Mesenchymal stem cell (in vitro differentiated cells and primary cell): Measurements from ENCODE around the gene RPL37.

ENCODE experiments used
- DNase-seq: peaks from one replicate; pipeline ENCODE4 v3.0.0-alpha.2; 2013
- H2AFZ ChIP-seq: one replicate; pipeline ENCODE4 v1.6.1; 2013; ENCODE audit warnings: low read depth, mild to moderate bottlenecking, control low read depth, inconsistent platforms, low read length, moderate library complexity
- H2AK5ac ChIP-seq: 2 replicates; pipeline ENCODE4 v1.6.1; 2013; ENCODE audit warnings: low read length, moderate library complexity, mild to moderate bottlenecking, inconsistent platforms; ENCODE audit not compliant: severe bottlenecking
- H2BK120ac ChIP-seq: one replicate; pipeline ENCODE4 v1.6.1; 2013; ENCODE audit warnings: low read depth, mild to moderate bottlenecking, inconsistent platforms, low read length, moderate library complexity
- H2BK12ac ChIP-seq, 2 experiments: one replicate each; pipeline ENCODE4 v1.6.1; 2013; ENCODE audit warnings: inconsistent platforms in 2 of 2, low read length in 2 of 2, mild to moderate bottlenecking in 2 of 2, moderate library complexity in 2 of 2, control low read depth in 1 of 2
- H2BK15ac ChIP-seq: one replicate; pipeline ENCODE4 v1.6.1; 2013; ENCODE audit warnings: mild to moderate bottlenecking, low read depth, inconsistent platforms; ENCODE audit not compliant: poor library complexity, severe bottlenecking
- H2BK5ac ChIP-seq: 2 replicates; pipeline ENCODE4 v1.6.1; 2013; ENCODE audit warnings: low read depth, mild to moderate bottlenecking, low read length, control low read depth, inconsistent platforms; ENCODE audit not compliant: poor library complexity, severe bottlenecking
- H3K14ac ChIP-seq, 2 experiments: one replicate each; pipeline ENCODE4 v1.6.1; 2013; ENCODE audit warnings: inconsistent platforms in 2 of 2, low read length in 2 of 2, control low read depth in 1 of 2, mild to moderate bottlenecking in 1 of 2, moderate library complexity in 1 of 2
- H3K18ac ChIP-seq, 2 experiments: one replicate each; pipeline ENCODE4 v1.6.1; 2013; ENCODE audit warnings: inconsistent platforms in 2 of 2, low read length in 2 of 2, control low read depth in 1 of 2, low read depth in 1 of 2, mild to moderate bottlenecking in 1 of 2
- H3K23ac ChIP-seq, 2 experiments: one replicate each; pipeline ENCODE4 v1.6.1; 2013; ENCODE audit warnings: inconsistent platforms in 2 of 2, low read length in 2 of 2, mild to moderate bottlenecking in 2 of 2, moderate library complexity in 2 of 2, control low read depth in 1 of 2
- H3K27ac ChIP-seq: 2 replicates; pipeline ENCODE4 v1.5.1; 2013; ENCODE audit warnings: mild to moderate bottlenecking, moderate library complexity, low read length, control low read depth, inconsistent platforms; ENCODE audit not compliant: poor library complexity, severe bottlenecking
- H3K27me3 ChIP-seq, 2 experiments: 2 replicates each; pipeline versions ENCODE4 v1.6.1 to v1.7.0; 2013; ENCODE audit warnings: low read length in 2 of 2, mild to moderate bottlenecking in 2 of 2, moderate library complexity in 2 of 2, control low read depth in 1 of 2, inconsistent platforms in 1 of 2; ENCODE audit not compliant: control insufficient read depth in 1 of 2, insufficient read depth in 1 of 2
- H3K36me3 ChIP-seq, 2 experiments: 2 replicates each; pipeline versions ENCODE4 v1.6.1 to v1.7.0; 2013; ENCODE audit warnings: low read length in 2 of 2, control low read depth in 1 of 2, inconsistent platforms in 1 of 2, low read depth in 1 of 2, mild to moderate bottlenecking in 1 of 2; ENCODE audit not compliant: insufficient read depth in 2 of 2, control insufficient read depth in 1 of 2
- H3K4ac ChIP-seq, 2 experiments: one replicate each; pipeline ENCODE4 v1.6.1; 2013; ENCODE audit warnings: inconsistent platforms in 2 of 2, low read length in 2 of 2, mild to moderate bottlenecking in 2 of 2, moderate library complexity in 2 of 2, control low read depth in 1 of 2, low read depth in 1 of 2
- H3K4me1 ChIP-seq: 2 replicates; pipeline ENCODE4 v1.6.1; 2013; ENCODE audit warnings: low read depth, low read length, control low read depth; ENCODE audit not compliant: control insufficient read depth, insufficient read depth
- H3K4me2 ChIP-seq: 2 replicates; pipeline ENCODE4 v1.6.1; 2013; ENCODE audit warnings: low read length, mild to moderate bottlenecking, inconsistent platforms; ENCODE audit not compliant: poor library complexity, severe bottlenecking
- H3K4me3 ChIP-seq, 2 experiments: 2 replicates each; pipeline versions ENCODE4 v1.5.1 to v1.7.0; 2013; ENCODE audit warnings: low read length in 2 of 2, mild to moderate bottlenecking in 2 of 2, control low read depth in 1 of 2, low read depth in 1 of 2; ENCODE audit not compliant: insufficient read depth in 1 of 2
- H3K79me1 ChIP-seq: replicated peaks from 2 replicates; pipeline ENCODE4 v1.6.1; 2013; ENCODE audit warnings: mild to moderate bottlenecking, control low read depth, low read length, inconsistent platforms; ENCODE audit not compliant: poor library complexity, severe bottlenecking
- H3K9ac ChIP-seq: 2 replicates; pipeline ENCODE4 v1.7.0; 2013; ENCODE audit warnings: mild to moderate bottlenecking, low read length, moderate library complexity
- H3K9me3 ChIP-seq: 2 replicates; pipeline ENCODE4 v1.7.0; 2013; ENCODE audit warnings: mild to moderate bottlenecking, low read length; ENCODE audit not compliant: control insufficient read depth
- H4K8ac ChIP-seq: one replicate; pipeline ENCODE4 v1.6.1; 2013; ENCODE audit warnings: inconsistent platforms, mild to moderate bottlenecking, low read length, moderate library complexity
- H4K91ac ChIP-seq: one replicate; pipeline ENCODE4 v1.6.1; 2013; ENCODE audit warnings: mild to moderate bottlenecking, low read length, inconsistent platforms
- WGBS: methylation state at CpG from one replicate; pipeline ENCODE4 v1.1.7; 2013; ENCODE audit warnings: mixed read lengths; 5-methylcytosine and 5-hydroxymethylcytosine counted together

Gene RPL37

DNA sequence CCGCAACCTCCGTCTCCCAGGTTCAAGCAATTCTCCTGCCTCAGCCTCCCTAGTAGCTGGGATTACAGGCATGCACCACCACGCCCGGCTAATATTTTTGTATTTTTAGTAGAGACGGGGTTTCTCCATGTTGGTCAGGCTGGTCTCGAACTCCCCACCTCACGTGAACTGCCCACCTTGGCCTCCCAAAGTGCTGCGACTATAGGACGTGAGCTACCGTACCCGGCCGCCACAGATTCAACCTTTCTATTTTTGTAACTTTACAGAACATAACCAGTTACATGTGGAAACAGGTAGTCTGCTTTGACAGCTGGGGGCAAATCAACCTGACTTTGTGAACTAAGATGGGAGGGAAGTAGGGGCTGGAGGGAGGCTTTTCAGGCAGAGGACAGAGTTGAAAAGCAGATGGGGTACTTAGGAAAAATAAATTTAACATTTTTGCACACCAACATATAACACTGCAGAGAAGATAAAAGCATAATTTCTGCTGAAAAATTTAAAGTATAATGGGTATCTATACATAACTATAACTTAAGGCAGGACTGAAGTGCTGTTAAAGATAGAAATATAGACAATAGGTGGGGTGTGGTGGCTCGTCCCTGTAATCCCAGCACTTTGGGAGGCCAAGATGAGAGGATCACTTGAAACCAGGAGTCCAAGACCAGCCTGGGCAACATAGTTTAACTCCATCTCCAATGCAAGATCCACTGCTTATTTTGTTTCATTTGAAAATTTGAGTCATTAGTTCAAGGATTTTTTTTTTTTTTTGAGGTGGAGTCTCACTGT is 5.1 kb downstream of the RPL37 start:
- H3K4ac ChIP-seq = no peak overlapping the region
- H4K8ac ChIP-seq = peak overlapping the region; percentile 64
- H2BK120ac ChIP-seq = no peak overlapping the region
- no peak overlapping the region for H2BK12ac ChIP-seq
- H3K4me1 ChIP-seq = peaks cover 3% of the 10 kb centered on the region
- H2AK5ac ChIP-seq = no peak overlapping the region
- peaks cover 39 to 91% of the 10 kb centered on the region in 2 experiments for H3K36me3 ChIP-seq
- H4K91ac ChIP-seq = no peak overlapping the region
- no peak overlapping the region for H3K4me2 ChIP-seq
- no peak overlapping the region for H3K9ac ChIP-seq
- no peak overlapping the region for H3K27ac ChIP-seq
- no peak overlapping the region for H2AFZ ChIP-seq
- H3K79me1 ChIP-seq = peaks cover 8% of the 10 kb centered on the region
- H3K18ac ChIP-seq = no peak overlapping the region
- H3K4me3 ChIP-seq = no peak overlapping the region
- no peaks in the 10 kb centered on the region for H3K9me3 ChIP-seq
- H2BK15ac ChIP-seq = no peak overlapping the region
- H2BK5ac ChIP-seq = no peak overlapping the region
- no peaks in the 10 kb centered on the region for H3K27me3 ChIP-seq
- 96% methylated on average over 5 of the region's 13 CpGs for WGBS
- H3K23ac ChIP-seq = no peak overlapping the region
- H3K14ac ChIP-seq = no peak overlapping the region
- DNase-seq = no peak

DNA sequence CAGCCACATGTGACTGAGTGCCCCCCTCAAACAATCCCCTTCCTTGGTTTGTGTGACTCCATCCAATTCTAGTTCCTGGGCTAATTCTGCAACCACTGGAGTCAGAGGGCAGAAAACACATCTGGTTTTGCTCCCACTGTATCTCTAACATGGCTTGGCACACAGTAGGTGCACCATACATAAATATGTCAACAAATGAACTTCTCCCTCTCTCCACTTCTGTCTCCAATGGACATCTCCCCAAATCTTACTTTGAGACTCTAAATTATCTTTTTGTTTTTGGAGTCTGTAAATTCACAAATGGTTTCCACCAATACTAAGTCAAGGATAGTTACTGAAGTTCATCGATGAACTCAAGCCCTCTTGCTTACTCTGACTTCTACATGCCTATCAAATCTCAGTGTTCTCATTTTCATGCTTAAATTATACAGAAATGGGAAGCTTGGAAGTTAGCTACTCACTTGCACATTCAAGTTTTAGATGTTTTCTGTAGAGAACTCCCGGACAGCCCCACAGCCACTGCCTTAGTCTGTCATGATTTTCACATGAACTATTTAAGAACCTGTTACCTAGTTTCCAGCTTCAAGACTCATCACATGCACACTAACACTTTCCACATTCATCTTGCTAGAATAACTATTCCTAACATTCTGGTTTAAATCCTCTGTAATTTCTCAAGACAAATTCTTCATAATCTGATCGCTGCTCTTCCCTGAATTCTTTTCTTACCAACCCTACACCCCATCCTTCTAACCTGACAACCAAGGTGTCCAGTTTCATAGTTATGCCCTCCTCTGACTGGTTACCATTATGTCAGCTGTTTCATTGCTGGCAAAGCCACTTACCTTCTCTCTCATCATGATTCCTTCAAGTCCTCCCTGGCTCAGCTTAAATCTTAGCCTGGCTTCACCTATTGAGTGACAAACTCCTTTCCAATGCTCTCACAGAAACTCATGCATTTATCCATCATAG is 6.0 kb downstream of the RPL37 start:
- no peak overlapping the region for H3K4me3 ChIP-seq
- H3K4me2 ChIP-seq = no peak overlapping the region
- H3K18ac ChIP-seq = no peak overlapping the region
- no peak overlapping the region for H2BK12ac ChIP-seq
- H3K36me3 ChIP-seq = peaks cover 39 to 87% of the 10 kb centered on the region in 2 experiments
- DNase-seq = no peak
- H2BK120ac ChIP-seq = no peak overlapping the region
- no peak overlapping the region for H4K91ac ChIP-seq
- no peaks in the 10 kb centered on the region for H3K27me3 ChIP-seq
- no peak overlapping the region for H3K4ac ChIP-seq
- H3K23ac ChIP-seq = no peak overlapping the region
- no peak overlapping the region for H3K14ac ChIP-seq
- no peak overlapping the region for H2BK5ac ChIP-seq
- H3K9me3 ChIP-seq = no peaks in the 10 kb centered on the region
- no peak overlapping the region for H2AK5ac ChIP-seq
- no peak overlapping the region for H2AFZ ChIP-seq
- H3K4me1 ChIP-seq = peaks cover 3% of the 10 kb centered on the region
- WGBS = 97% methylated on average over 3 of the region's 3 CpGs
- peaks cover 8% of the 10 kb centered on the region for H3K79me1 ChIP-seq
- no peak overlapping the region for H4K8ac ChIP-seq
- peak overlapping the region; percentile 40 for H3K9ac ChIP-seq
- no peak overlapping the region for H3K27ac ChIP-seq
- no peak overlapping the region for H2BK15ac ChIP-seq

DNA sequence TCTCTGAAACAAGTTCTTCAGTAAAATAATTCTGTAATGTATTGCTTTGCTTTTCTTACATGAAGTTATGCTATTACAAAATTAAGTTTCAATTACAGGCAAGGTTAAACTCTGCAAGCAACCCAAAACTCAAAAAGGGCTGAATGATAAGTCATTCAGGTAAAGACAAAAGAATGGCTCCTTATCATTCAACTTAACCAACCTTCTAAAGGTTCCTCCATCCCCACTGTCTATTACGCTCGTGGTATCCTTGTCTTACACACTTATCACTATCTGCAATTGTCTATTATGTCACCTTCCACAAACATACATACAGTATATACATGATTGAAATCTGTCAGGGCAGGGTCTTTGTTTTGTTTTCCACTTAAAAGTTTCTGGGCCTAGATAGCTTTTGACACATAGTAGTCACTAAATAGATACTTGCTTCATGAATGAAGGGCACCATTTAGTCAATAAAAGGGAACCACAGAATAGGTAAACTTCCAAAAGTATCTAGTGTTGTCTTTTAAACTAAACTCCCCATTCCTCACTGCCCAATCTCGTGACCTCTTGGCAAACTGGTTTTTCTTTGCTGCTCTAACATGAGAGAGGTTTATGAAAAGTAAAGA is 6.9 kb downstream of the RPL37 start:
- Histone ChIP-seq H2BK5ac (no peak overlapping the region), H3K27ac (no peak overlapping the region), H3K9ac (peak overlapping the region; percentile 40), H4K91ac (no peak overlapping the region), H3K79me1 (peaks cover 8% of the 10 kb centered on the region), H2AFZ (no peak overlapping the region), H2BK120ac (no peak overlapping the region), H2BK12ac (no peak overlapping the region), H3K23ac (no peak overlapping the region), H3K36me3 (peaks cover 36 to 78% of the 10 kb centered on the region in 2 experiments), H3K4ac (no peak overlapping the region), H3K14ac (no peak overlapping the region), H4K8ac (no peak overlapping the region), H3K4me3 (no peak overlapping the region), H2AK5ac (no peak overlapping the region), H3K27me3 (no peaks in the 10 kb centered on the region), H3K4me1 (peaks cover 1% of the 10 kb centered on the region), H3K4me2 (no peak overlapping the region), H2BK15ac (no peak overlapping the region), H3K9me3 (no peaks in the 10 kb centered on the region), H3K18ac (no peak overlapping the region)
- no peak for DNase-seq
- WGBS = 94% methylated on average over 3 of the region's 3 CpGs
